ENCODE results near the gene PFDN5.
"Not testable (repeated sequence)": the region's sequence is repeated elsewhere in the genome, so short reads cannot be mapped to it uniquely, and the experiment has no call there.

The PFDN5 gene

GRCh38 chr12:53274445-53274844, 20.9 kb upstream of the PFDN5 start:
- H3K9me3 Mint-ChIP-seq: no peaks in the 10 kb centered on the region
- H3K4me3 Mint-ChIP-seq: no peak overlapping the region
- H3K27me3 Mint-ChIP-seq: no peaks in the 10 kb centered on the region
- ATAC-seq (no peak), DNase-seq (no peak)
- H3K4me1 Mint-ChIP-seq: peaks cover 33% of the 10 kb centered on the region
- H3K27ac Mint-ChIP-seq: no peak overlapping the region

DNA sequence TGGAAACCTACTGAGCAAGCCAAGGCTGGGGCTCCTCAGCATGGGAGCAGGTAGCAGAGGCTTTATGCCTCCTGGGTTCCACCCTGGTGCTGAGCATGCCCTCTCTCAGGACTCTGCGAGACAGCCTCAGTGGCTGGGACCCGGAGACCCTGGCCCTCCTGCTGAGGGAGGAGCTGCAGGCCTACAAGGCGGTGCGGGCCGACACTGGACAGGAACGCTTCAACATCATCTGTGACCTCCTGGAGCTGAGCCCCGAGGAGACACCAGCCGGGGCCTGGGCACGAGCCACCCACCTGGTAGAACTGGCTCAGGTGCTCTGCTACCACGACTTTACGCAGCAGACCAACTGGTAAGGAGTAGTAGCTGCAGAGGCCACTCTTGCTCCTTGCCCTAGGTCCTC, 18.8 kb upstream of the PFDN5 start:
- H3K4me3 Mint-ChIP-seq: no peak overlapping the region
- no peak overlapping the region for H3K27ac Mint-ChIP-seq
- no peaks in the 10 kb centered on the region for H3K9me3 Mint-ChIP-seq
- no peaks in the 10 kb centered on the region for H3K27me3 Mint-ChIP-seq
- ATAC-seq (no peak), DNase-seq (no peak)
- H3K4me1 Mint-ChIP-seq: peaks cover 19% of the 10 kb centered on the region

DNA sequence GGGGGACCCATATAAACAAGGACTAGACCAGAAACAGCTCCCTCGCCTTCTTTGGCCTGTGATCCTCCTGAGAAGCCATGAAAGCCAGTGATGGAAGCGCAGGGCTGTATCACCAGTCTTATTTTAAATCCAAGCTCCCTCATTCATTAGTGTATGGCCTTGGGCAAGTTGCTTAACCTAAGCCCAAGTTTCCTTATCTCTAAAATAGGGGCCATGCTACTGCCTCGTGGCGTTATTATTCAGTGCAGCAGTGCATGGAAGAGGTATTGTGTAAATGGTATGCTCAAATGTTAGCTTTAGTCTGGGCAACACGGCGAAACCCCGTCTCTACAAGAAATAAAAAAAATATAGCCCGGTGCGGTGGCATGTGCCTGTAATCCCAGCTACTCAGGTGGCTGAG, 17.4 kb upstream of the PFDN5 start:
- Mint-ChIP-seq H3K9me3 (no peaks in the 10 kb centered on the region), H3K4me1 (peaks cover 11% of the 10 kb centered on the region), H3K4me3 (no peak overlapping the region), H3K27me3 (no peaks in the 10 kb centered on the region), H3K27ac (no peak overlapping the region)
- ATAC-seq (no peak), DNase-seq (no peak)

- DNase-seq (no peak), ATAC-seq (no peak)
- H3K27me3 Mint-ChIP-seq: no peaks in the 10 kb centered on the region
- no peak overlapping the region for H3K4me3 Mint-ChIP-seq
- no peaks in the 10 kb centered on the region for H3K9me3 Mint-ChIP-seq
- H3K27ac Mint-ChIP-seq: no peak overlapping the region
- H3K4me1 Mint-ChIP-seq: peaks cover 6% of the 10 kb centered on the region
Observed at GRCh38 chr12:53279283-53279869, 16.0 kb upstream of the PFDN5 start.

DNA sequence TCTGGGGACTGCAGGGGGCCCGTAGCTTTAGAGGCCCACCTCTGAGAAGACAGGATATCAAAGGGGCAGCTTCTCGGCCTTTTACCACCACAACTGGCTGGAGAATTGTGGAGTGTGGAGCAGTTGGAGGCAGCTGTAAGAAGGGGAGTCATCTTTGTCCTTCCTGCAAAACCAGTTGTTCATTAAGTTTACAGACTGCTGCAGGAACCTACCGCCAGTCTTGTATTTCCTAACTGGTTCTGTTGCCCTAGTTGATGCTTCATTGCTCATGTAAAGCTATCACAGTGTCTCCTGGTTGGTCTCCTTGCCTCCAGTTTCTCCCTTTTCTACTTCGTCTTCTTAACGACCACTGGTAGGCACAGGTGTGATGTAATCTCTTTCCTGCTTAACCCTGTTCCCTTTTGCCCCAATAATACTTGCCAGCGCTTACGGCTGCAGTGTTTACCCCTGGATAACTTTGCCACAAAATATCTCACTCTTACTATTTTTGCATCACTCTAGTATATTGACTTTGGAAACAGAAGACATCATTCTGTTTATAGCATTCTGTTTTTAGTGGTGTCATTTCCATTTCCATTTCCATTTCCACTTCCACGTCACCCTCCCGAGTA, 15.3 kb upstream of the PFDN5 start:
- Mint-ChIP-seq H3K9me3 (no peaks in the 10 kb centered on the region), H3K4me3 (no peak overlapping the region), H3K27me3 (no peaks in the 10 kb centered on the region), H3K27ac (no peak overlapping the region), H3K4me1 (peaks cover under 1% of the 10 kb centered on the region)
- DNase-seq: no peak
- ATAC-seq: no peak

DNA sequence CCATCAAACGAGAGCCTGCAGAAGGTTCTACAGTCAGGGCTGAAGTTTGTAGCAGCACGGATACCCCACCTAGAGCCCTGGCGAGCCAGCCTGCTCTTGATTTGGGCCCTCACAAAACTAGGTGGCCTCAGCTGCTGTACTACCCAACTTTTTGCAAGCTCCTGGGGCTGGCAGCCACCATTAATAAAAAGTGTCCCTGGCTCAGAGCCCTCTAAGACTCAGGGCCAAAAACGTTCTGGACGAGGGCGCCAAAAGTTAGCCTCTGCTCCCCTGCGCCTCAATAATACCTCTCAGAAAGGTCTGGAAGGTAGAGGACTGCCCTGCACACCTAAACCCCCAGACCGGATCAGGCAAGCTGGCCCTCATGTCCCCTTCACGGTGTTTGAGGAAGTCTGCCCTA, 8.9 kb upstream of the PFDN5 start:
- DNase-seq (no peak), ATAC-seq (no peak)
- H3K27me3 Mint-ChIP-seq: no peaks in the 10 kb centered on the region
- no peaks in the 10 kb centered on the region for H3K9me3 Mint-ChIP-seq
- H3K4me1 Mint-ChIP-seq: peaks cover 36% of the 10 kb centered on the region
- H3K4me3 Mint-ChIP-seq: no peak overlapping the region
- H3K27ac Mint-ChIP-seq: peak overlapping the region in 1 of 2 donors; percentile 78

DNA sequence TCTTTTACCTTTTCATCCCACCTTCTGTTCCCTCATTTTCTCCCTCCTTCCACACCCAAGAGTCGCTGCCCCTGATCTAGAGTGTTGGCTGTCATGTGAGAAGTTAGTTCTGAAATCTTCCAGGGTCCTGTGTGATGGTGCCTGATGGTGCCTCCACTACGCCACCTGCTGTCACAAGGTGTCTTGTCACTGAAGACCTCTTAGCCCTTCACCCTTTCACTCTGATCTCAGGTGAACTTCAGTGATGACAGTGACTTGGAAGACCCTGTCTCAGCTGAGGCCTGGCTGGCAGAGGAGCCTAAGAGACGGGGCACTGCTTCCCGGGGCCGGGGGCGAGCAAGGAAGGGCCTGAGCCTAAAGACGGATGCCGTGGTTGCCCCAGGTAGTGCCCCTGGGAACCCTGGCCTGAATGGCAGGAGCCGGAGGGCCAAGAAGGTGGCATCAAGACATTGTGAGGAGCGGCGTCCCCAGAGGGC, 7.6 kb upstream of the PFDN5 start:
- Mint-ChIP-seq H3K4me1 (peaks cover 36% of the 10 kb centered on the region), H3K27me3 (no peaks in the 10 kb centered on the region), H3K4me3 (no peak overlapping the region), H3K27ac (no peak overlapping the region), H3K9me3 (no peaks in the 10 kb centered on the region)
- ATAC-seq (peak; percentile 87), DNase-seq (peak; percentile 41 to 64)

DNA sequence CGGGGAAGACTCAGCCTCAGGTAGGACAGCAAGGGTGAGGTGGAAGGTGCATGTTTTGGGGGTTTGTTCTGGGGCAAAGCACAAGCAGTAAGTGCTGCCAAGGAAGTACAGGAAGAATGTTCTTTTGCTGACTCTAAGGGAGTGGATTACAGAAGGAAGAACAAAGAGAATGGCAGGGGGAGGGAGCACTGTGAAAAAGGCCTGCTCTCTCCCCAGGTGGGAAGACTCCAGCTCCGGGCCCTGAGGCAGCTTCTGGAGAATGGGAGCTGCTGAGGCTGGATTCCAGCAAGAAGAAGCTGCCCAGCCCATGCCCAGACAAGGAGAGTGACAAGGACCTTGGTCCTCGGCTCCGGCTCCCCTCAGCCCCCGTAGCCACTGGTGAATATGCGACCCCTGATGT, 7.0 kb upstream of the PFDN5 start:
- Mint-ChIP-seq H3K27ac (peak overlapping the region in 1 of 2 donors; percentile 9), H3K9me3 (no peaks in the 10 kb centered on the region), H3K4me3 (no peak overlapping the region), H3K27me3 (no peaks in the 10 kb centered on the region), H3K4me1 (peaks cover 36% of the 10 kb centered on the region)
- no peak for DNase-seq
- ATAC-seq: no peak

GRCh38 chr12:53289891-53290290, 5.5 kb upstream of the PFDN5 start:
- no peak for DNase-seq
- peak overlapping the region in 1 of 2 donors; percentile 6 for H3K4me3 Mint-ChIP-seq
- H3K4me1 Mint-ChIP-seq: peaks cover 39% of the 10 kb centered on the region
- H3K9me3 Mint-ChIP-seq: no peaks in the 10 kb centered on the region
- no peak for ATAC-seq
- no peaks in the 10 kb centered on the region for H3K27me3 Mint-ChIP-seq
- H3K27ac Mint-ChIP-seq: peak overlapping the region in 1 of 2 donors; percentile 87

- DNase-seq (no peak), ATAC-seq (no peak)
- Mint-ChIP-seq H3K27me3 (no peaks in the 10 kb centered on the region), H3K27ac (no peak overlapping the region), H3K9me3 (no peaks in the 10 kb centered on the region), H3K4me3 (peak overlapping the region in 1 of 2 donors; percentile 17), H3K4me1 (peaks cover 41% of the 10 kb centered on the region)
Observed at GRCh38 chr12:53290661-53291060, 4.7 kb upstream of the PFDN5 start.

DNA sequence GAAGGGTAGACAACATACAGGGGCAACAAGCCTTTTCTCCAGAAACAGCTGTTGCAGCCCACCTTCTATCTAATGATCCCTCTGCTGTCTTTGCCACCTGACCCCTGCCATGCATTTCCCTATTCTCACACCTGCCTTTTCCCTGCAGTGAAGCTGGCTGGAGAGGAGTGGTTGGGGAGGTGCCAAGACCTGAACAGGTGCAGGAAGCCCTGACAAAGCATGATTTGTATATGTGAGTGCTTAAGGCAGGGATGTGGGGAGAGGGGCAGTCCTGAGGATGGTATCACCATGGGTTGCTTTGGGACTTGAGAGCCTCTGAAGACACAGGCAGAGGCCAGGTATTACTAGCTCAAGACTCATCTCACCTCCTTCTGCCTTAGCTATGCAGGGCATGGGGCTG, 2.9 kb upstream of the PFDN5 start:
- H3K4me1 Mint-ChIP-seq: peaks cover 50% of the 10 kb centered on the region
- no peak for DNase-seq
- H3K27ac Mint-ChIP-seq: no peak overlapping the region
- H3K4me3 Mint-ChIP-seq: no peak overlapping the region
- no peaks in the 10 kb centered on the region for H3K27me3 Mint-ChIP-seq
- H3K9me3 Mint-ChIP-seq: no peaks in the 10 kb centered on the region
- ATAC-seq: no peak

- H3K9me3 Mint-ChIP-seq: no peaks in the 10 kb centered on the region
- ATAC-seq (no peak), DNase-seq (no peak)
- peaks cover 55% of the 10 kb centered on the region for H3K4me1 Mint-ChIP-seq
- peak overlapping the region; percentile 98 for H3K27ac Mint-ChIP-seq
- no peaks in the 10 kb centered on the region for H3K27me3 Mint-ChIP-seq
- H3K4me3 Mint-ChIP-seq: peak overlapping the region; percentile 97 to 98
Observed at GRCh38 chr12:53295891-53296219, 513 bp downstream of the PFDN5 start.

GRCh38 chr12:53297106-53297505, 1.8 kb downstream of the PFDN5 start:
- H3K9me3 Mint-ChIP-seq, H3K27me3 Mint-ChIP-seq, DNase-seq, ATAC-seq: not testable (repeated sequence)
- peaks cover 65% of the 10 kb centered on the region for H3K4me1 Mint-ChIP-seq
- peak overlapping the region in 1 of 2 donors; percentile 67 for H3K27ac Mint-ChIP-seq
- peak overlapping the region in 1 of 2 donors; percentile 98 for H3K4me3 Mint-ChIP-seq

GRCh38 chr12:53298164-53298563, 2.8 kb downstream of the PFDN5 start:
- Mint-ChIP-seq H3K4me1 (peaks cover 75% of the 10 kb centered on the region), H3K27ac (peak overlapping the region; percentile 52 to 98), H3K27me3 (no peaks in the 10 kb centered on the region), H3K9me3 (no peaks in the 10 kb centered on the region), H3K4me3 (peak overlapping the region in 1 of 2 donors; percentile 34)
- no peak for DNase-seq
- ATAC-seq: no peak

- H3K9me3 Mint-ChIP-seq: no peaks in the 10 kb centered on the region
- no peaks in the 10 kb centered on the region for H3K27me3 Mint-ChIP-seq
- H3K4me1 Mint-ChIP-seq: peaks cover 78% of the 10 kb centered on the region
- DNase-seq (peak; percentile 21 to 51), ATAC-seq (peak; percentile 38)
- H3K27ac Mint-ChIP-seq: peak overlapping the region; percentile 98
- H3K4me3 Mint-ChIP-seq: peak overlapping the region; percentile 84 to 92
Observed at GRCh38 chr12:53299101-53299453, 3.7 kb downstream of the PFDN5 start.

GRCh38 chr12:53299454-53300180, 4.3 kb downstream of the PFDN5 start, which contains the start of gene MYG1:
MYG1 (plus strand) TSS chr12:53299695; CDS start chr12:53299738, 43 bp downstream.
- peak; percentile 81 for ATAC-seq
- peak within 1 kb of the TSS; percentile 98 for H3K27ac Mint-ChIP-seq

More at GRCh38 chr12:53299454-53300180, 4.3 kb downstream of the PFDN5 start, which contains the start of gene MYG1:
- H3K9me3 Mint-ChIP-seq: no peaks in the 10 kb centered on the region
- H3K27me3 Mint-ChIP-seq: no peaks in the 10 kb centered on the region
- peak; percentile 76 to 82 for DNase-seq
- H3K4me3 Mint-ChIP-seq: peak within 1 kb of the TSS; percentile 84 to 92
- H3K4me1 Mint-ChIP-seq: peaks cover 78% of the 10 kb centered on the region
